Ascending aorta (tissue), 2 donors: ENCODE results near the gene PNKD. TPM values are rescaled to one million over a fixed set of nuclear protein-coding genes. Genes with fewer than 3 reads are reported as not detected.
"Not testable (repeated sequence)": the region's sequence is repeated elsewhere in the genome, so short reads cannot be mapped to it uniquely, and the experiment has no call there.

Source experiments
- DNase-seq, 2 donors: peaks; one replicate each; pipeline ENCODE4 v3.0.0-alpha.2; 2019; ENCODE audit warnings: low spot score in 2 of 2
- H3K27ac ChIP-seq, 2 donors: fragments of 200-600 bp; sonication (generic); one replicate each; pipeline ENCODE4 v1.5.1; 2016 to 2017; ENCODE audit warnings: mild to moderate bottlenecking in 1 of 2
- H3K27me3 ChIP-seq: fragments of 200-600 bp; sonication (generic); one replicate; pipeline ENCODE4 v1.5.1; 2017
- H3K36me3 ChIP-seq, 2 donors: fragments of 200-600 bp; sonication (generic); one replicate each; pipeline ENCODE4 v1.5.1; 2016
- H3K4me1 ChIP-seq, 2 donors: fragments of 200-600 bp; sonication (generic); one replicate each; pipeline ENCODE4 v1.5.1; 2016 to 2017; ENCODE audit warnings: mild to moderate bottlenecking in 1 of 2
- H3K4me3 ChIP-seq, 2 donors: fragments of 200-600 bp; sonication (generic); one replicate each; pipeline ENCODE4 v1.5.1; 2016 to 2017; ENCODE audit warnings: mild to moderate bottlenecking in 1 of 2
- H3K9me3 ChIP-seq, 2 donors: fragments of 200-600 bp; sonication (generic); one replicate each; pipeline ENCODE4 v1.5.1; 2016
- CTCF ChIP-seq, 3 experiments: fragments of 200-600 bp in 2 of 3; fragments of 450-650 bp in 1 of 3; sonication (generic) in 2 of 3; IDR thresholded peaks; one replicate each; pipeline ENCODE4 v1.5.1; 2016 to 2019; ENCODE audit warnings: antibody characterized with exemption in 3 of 3, mild to moderate bottlenecking in 1 of 3, moderate library complexity in 1 of 3
- intact Hi-C: fragments of 100-400 bp; cut with DNase I; formaldehyde crosslinking; loops from one replicate; pipeline ENCODE4 v1.15.1; 2023
- total RNA-seq: library from RNA; depleted of rRNA; stranded (reverse); fragments of >200 nt; gene quantifications from one replicate; pipeline ENCODE4 v1.1.0, GENCODE V29; 2016

PNKD gene
- total RNA-seq, 1 donor from 2014 or later, result 45.8 TPM

GRCh38 chr2:218271487-218271797 is 1.1 kb downstream of the PNKD start:
- peak overlapping the region; percentile 79 to 85 for H3K4me3 ChIP-seq
- no peak for TF ChIP-seq CTCF (IDR thresholded peaks at IDR 0.05)
- H3K27me3 ChIP-seq, result no peaks in the 10 kb centered on the region
- H3K36me3 ChIP-seq, result peaks cover 40 to 43% of the 10 kb centered on the region in 2 donors
- H3K4me1 ChIP-seq, result peaks cover 12 to 35% of the 10 kb centered on the region in 2 donors
- no peak for DNase-seq
- peak overlapping the region; percentile 58 to 80 for H3K27ac ChIP-seq
- intact Hi-C loops, result loop anchor here (2.0 to 5.0 kb wide), 4 partner anchors 54 to 296 kb away; partner anchors contain the start of genes ARPC2, CNOT9 and USP37
- no peaks in the 10 kb centered on the region for H3K9me3 ChIP-seq

DNA sequence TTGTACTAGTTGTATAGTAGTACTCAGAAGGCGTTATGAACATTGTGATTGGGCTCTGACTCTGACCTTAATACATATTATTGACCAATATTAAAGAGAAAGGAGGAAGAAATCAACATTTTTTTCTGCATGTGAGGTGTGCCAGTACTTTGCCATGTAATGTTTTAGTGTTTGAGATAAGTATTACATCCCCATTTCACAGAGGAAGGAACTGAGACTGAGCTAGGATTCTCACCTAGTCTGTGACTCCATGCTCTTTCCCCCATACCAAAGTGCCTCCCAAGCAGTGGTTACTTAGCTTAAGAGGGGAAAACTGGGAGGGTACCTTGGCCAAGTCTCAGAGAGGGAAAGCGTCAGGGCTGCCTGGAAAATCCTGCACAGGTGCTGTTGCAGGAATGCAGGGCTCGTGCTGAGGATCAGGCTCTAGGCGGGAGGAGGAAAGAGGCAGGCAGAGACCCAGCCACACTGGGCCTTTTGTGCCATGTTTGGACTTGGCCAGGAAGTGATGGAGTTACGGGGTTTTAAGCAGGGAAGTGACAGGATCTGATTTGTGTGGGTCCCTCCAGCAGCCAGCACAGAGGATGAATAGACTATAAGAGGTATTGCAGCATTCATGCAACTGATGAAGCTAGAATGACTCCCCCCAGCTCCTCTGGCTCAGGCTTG is 1.7 kb downstream of the PNKD start:
- peaks cover 12 to 35% of the 10 kb centered on the region in 2 donors for H3K4me1 ChIP-seq
- H3K4me3 ChIP-seq, result peak overlapping the region in 1 of 2 donors; percentile 85
- peaks cover 40 to 43% of the 10 kb centered on the region in 2 donors for H3K36me3 ChIP-seq
- H3K27me3 ChIP-seq, result no peaks in the 10 kb centered on the region
- H3K27ac ChIP-seq, result peak overlapping the region; percentile 74 to 80
- DNase-seq, result no peak
- no peak for TF ChIP-seq CTCF (IDR thresholded peaks at IDR 0.05)
- intact Hi-C loops, result loop anchor here (1.0 to 5.0 kb wide), 8 partner anchors 10 to 295 kb away; partner anchors contain the start of genes ARPC2, CATIP, CNOT9 and USP37
- H3K9me3 ChIP-seq, result no peaks in the 10 kb centered on the region

DNA sequence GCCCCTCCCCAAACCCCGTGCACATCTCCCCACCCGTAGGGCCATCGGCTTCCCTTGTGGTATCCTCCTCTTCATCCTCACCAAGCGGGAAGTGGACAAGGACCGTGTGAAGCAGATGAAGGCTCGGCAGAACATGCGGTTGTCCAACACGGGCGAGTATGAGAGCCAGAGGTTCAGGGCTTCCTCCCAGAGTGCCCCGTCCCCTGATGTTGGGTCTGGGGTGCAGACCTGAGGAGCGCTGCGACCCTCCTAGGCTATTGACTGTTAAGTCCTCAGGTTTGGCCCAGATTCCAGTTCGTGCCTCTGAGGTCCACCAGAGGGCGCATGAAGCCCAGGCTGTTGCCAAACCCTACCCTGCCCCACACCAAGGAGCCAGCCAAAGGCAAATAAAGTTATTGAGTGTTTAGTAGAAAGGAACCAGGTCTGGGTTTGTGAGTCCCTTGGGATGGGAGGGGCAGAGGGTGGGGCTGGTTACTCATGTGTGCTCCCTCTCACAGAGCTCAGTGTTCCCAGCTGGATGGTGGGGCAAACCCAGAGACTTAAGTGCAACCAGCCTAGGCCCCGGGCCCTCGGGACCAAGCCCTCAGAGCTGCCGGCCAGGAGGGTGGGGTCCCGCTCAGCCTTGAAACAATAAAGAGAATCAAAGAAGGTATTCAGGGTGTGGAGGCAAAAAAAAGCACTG is 2.4 kb downstream of the PNKD start:
- H3K9me3 ChIP-seq, result no peaks in the 10 kb centered on the region
- H3K4me3 ChIP-seq, result peak overlapping the region in 1 of 2 donors; percentile 85
- peak; percentile 91 to 96 (median 92) for TF ChIP-seq CTCF (IDR thresholded peaks at IDR 0.05)
- H3K27me3 ChIP-seq, result no peaks in the 10 kb centered on the region
- peak; percentile 86 to 98 for DNase-seq
- intact Hi-C loops, result loop anchor here (1.0 to 5.0 kb wide), 7 partner anchors 10 to 295 kb away; partner anchors contain the start of genes ARPC2, CATIP, CNOT9 and USP37
- H3K27ac ChIP-seq, result peak overlapping the region; percentile 74 to 80
- H3K36me3 ChIP-seq, result peaks cover 40 to 43% of the 10 kb centered on the region in 2 donors
- H3K4me1 ChIP-seq, result peaks cover 12 to 32% of the 10 kb centered on the region in 2 donors

- peaks cover 46 to 49% of the 10 kb centered on the region in 2 donors for H3K36me3 ChIP-seq
- intact Hi-C loops, result loop anchor here (5.0 kb wide), 3 partner anchors 56 to 294 kb away; partner anchors contain the start of genes ARPC2, CNOT9 and USP37
- H3K9me3 ChIP-seq, H3K27me3 ChIP-seq, DNase-seq, H3K4me3 ChIP-seq: not testable (repeated sequence)
- peak overlapping the region; percentile 74 to 80 for H3K27ac ChIP-seq
- peaks cover 12 to 31% of the 10 kb centered on the region in 2 donors for H3K4me1 ChIP-seq
Measured at GRCh38 chr2:218273214-218273907, 3.0 kb downstream of the PNKD start.

- intact Hi-C loops, result loop anchor here (5.0 kb wide), 3 partner anchors 57 to 293 kb away; partner anchors contain the start of genes ARPC2, CNOT9 and USP37
- H3K4me1 ChIP-seq, result peaks cover 12 to 30% of the 10 kb centered on the region in 2 donors
Measured at GRCh38 chr2:218273908-218274249, 3.6 kb downstream of the PNKD start.

More at GRCh38 chr2:218273908-218274249, 3.6 kb downstream of the PNKD start:
- Histone ChIP-seq H3K4me3 (no peak overlapping the region), H3K27me3 (no peaks in the 10 kb centered on the region), H3K36me3 (peaks cover 51 to 54% of the 10 kb centered on the region in 2 donors), H3K27ac (peak overlapping the region; percentile 74 to 80), H3K9me3 (no peaks in the 10 kb centered on the region)
- DNase-seq, result no peak
- TF ChIP-seq CTCF (IDR thresholded peaks at IDR 0.05), result no peak
